ENCODE results near the gene HCAR2.
"Not testable (repeated sequence)": the region's sequence is repeated elsewhere in the genome, so short reads cannot be mapped to it uniquely, and the experiment has no call there.

GRCh38 chr12:122676015-122676414, 27.1 kb downstream of the HCAR2 start:
- not testable (repeated sequence) for TF ChIP-seq CTCF, POLR2A (IDR thresholded peaks at IDR 0.05)
